SW 1271 (cell line): ENCODE results near the gene ALDH3B2.
"Not testable (repeated sequence)": the region's sequence is repeated elsewhere in the genome, so short reads cannot be mapped to it uniquely, and the experiment has no call there.

Experiments used
- DNase-seq, 2 experiments: peaks; one replicate each; lab custom pipeline; 2025; lab: John Stamatoyannopoulos, UW

ALDH3B2 gene

GRCh38 chr11:67662142-67662834 lies 12.1 kb downstream of the ALDH3B2 start:
- DNase-seq = no peak

- DNase-seq = not testable (repeated sequence)
Measured at GRCh38 chr11:67660752-67661151, 13.7 kb downstream of the ALDH3B2 start.

GRCh38 chr11:67659651-67660165 lies 14.7 kb downstream of the ALDH3B2 start:
- DNase-seq = not testable (repeated sequence)

DNA sequence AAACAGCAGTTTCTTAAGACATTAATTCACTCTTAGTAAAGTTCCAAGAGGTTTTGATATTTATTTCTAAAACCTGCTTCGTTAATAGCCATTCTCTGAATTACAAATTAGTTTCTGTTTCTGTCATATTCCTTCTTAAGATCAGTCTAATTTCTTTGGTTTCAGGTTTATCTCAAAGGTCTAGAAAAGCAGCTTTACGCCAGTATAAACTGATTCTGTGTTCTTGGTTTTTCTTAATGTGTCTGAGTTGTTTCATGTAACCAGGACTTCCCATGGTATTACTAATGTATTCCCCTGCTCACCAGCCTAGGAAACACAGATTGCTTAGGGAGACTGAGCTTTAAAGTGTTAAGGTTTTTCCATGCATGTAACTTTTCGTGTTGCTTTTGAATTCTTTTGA lies 17.1 kb downstream of the ALDH3B2 start:
- DNase-seq = no peak

DNA sequence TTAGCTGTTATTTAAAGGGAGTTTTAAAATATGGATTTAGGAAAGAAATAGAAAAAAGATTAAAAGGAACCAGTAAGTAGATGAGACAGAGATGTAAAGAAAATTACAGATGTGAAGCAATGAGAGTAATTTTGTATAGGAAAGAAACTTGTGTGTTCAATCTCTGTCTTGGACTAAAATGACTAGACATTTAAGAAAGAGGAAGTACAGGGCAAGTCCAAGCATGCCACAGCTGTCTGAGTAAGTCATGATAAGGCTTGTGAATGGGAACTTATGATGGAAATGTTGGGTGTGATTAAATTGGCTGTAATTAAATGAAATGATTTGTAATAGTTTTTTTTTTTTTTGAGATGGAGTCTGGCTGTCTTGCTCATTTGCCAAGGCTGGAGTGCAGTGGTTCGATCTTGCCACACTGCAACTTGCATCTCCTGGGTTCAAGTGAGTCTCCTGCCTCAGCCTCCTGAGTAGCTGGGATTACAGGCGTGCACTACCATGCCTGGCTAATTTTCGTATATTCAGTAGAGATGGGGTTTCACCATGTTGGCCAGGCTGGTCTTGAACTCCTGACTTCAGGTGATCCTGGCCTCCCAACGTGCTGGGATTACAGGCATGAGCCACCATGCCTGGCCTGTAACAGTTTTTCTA lies 18.0 kb downstream of the ALDH3B2 start:
- no peak for DNase-seq

DNA sequence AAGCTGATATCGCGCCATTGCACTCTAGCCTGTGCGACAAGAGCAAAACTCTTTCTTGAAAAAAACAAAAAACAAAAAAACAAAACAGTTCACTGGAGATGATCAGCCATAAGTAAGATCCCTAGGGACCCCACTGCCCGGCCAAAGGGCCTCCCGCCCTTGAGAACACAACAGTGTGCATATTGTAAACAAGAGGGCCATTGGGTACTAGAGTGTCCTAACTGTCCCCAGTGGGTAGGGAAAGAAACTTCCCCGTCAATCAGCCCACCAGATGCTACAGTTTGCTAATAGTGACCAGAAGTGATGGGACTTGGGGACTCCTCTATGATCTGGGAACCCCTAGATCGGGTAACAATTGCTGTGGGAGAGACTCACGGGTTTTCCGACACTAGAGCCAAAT lies 20.2 kb downstream of the ALDH3B2 start:
- no peak for DNase-seq

DNA sequence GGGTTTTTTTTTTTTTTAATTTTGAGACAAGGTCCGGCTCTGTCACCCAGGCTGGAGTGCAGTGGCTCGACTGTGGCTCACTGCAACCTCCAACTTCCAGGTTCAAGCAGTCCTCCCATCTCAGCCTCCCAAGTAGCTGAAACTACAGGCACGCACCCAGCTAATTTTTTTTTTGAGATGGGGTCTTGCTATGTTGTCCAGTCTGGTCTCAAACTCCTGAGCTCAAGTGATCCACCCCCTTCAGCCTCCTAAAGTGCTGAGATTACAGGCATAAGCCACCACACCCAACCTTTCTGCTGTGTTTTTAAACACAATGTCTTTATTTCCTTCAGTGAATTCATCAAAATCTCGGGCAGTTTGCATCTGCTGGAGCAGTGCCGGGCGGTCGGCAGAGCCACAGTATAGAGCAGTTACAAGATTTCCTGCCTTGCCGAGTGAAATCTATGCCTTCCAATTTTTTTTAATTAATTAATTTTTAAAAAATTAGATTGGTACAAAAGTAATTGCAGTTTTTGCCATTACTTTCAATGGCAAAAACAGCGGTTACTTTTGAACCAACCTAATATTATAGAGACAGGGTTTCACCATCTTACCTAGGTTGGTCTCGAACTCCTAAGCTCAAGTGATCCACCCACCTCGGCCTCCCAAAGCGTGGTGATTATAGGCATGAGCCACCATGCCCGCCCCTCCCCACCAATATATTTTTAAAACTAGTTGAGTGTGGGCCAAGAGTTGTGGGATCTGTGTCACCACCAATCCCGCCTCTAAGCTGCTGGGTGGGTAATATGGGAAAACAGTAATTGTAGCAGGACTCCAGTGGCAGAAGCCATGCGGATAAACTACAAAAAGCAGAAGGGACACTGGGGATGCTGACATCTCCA lies 21.2 kb downstream of the ALDH3B2 start:
- DNase-seq = no peak

DNA sequence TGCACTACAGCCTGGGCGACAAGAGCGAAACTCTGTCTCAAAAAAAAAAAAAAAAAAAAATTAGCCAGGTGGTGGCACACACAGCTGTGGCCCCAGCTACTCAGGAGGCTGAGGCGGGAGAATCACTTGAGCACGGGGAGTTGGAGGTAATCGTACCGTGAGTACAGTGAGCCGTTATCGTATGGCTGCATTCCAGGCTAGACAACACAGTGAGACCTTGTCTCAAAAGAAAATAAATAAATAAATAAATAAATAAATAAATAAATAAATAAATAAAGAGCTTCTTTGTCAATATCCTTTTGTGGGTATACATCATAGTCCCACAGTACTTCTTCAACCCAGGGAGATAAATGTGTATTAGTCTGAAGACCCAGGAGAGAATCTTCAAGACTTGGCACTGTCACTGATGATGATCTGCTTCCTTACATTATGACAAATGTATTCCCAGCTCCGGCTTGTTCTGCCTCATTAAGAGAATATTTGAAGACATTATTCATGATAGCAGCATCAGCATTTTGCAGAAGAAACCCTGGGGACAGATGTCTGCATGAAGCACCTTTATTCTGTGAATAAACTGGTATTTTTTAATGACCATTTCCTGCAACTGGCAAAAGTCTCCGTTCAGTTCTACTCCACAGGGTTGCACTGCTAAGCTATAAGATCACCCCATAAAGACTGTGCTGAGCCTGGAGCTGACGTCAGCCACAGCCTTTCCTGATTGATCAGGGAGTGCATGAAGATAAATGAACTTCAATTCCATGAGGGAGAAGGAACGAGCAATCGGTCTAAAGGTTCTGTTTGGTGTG lies 22.2 kb downstream of the ALDH3B2 start:
- no peak for DNase-seq

- DNase-seq = peak in 1 of 2 experiments; percentile 38
Measured at GRCh38 chr11:67649634-67650510, 24.6 kb downstream of the ALDH3B2 start.

- no peak for DNase-seq
Measured at GRCh38 chr11:67648796-67649613, 25.4 kb downstream of the ALDH3B2 start.

- peak in 1 of 2 experiments; percentile 24 for DNase-seq
Measured at GRCh38 chr11:67648140-67648795, 26.2 kb downstream of the ALDH3B2 start.

DNA sequence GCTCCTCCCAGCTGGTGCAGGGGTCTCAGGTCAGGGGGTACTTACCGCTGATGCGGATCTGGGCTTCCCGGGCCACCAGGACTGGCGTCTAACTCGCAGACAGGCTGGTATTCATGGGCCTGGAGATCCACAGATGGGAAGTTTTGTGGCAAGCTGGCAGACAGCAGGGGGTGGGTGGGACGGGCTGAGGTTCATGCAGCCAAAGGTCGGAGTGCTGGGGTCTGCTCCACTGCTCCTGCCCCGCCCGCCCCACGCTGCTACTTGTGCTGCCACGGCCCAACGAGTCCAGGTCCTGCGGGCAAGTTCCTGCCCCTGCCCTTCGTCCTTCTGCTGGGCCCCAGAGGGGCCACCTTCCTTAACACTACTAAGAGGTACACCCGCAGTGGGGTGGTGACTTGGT lies 27.0 kb downstream of the ALDH3B2 start:
- DNase-seq = no peak

DNA sequence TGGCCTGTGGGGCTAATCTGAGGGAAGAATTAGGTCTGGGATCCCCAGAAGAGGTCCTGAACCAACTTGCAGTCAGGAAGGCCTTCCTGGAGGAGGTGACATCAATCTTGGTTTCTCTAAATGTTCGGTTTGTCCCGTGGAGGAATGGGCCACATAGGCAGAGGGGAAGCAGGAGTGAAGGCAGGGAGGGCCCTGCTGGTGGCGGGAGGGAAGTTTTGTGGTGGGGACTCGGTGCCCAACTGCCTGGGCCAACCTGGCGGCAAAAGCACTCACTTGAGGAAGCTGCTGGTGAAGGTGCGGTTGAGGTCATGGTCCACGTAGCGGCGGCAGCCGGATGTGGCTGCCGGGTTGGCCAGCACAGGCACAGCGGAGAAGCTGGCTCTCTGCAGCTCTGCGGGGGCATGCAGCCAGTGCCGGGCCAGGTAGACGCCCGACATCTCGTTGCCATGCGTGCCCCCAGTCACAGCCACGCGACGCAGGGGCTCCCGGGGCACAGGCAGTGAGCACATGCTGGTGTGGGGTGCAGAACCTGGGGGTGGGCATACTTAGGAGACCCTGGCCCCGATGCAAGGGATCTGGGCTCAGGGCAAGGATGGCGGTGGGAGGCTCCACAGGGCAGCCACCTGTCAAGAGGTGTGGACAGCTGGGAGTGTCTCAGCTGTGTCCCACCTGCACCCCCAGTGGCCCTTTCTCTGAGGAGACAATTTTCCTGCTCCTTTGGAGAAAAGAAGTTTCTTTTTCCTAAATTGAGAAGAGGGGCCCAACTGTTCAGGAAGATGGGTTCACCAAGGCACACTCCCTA lies 27.7 kb downstream of the ALDH3B2 start:
- DNase-seq = no peak

DNA sequence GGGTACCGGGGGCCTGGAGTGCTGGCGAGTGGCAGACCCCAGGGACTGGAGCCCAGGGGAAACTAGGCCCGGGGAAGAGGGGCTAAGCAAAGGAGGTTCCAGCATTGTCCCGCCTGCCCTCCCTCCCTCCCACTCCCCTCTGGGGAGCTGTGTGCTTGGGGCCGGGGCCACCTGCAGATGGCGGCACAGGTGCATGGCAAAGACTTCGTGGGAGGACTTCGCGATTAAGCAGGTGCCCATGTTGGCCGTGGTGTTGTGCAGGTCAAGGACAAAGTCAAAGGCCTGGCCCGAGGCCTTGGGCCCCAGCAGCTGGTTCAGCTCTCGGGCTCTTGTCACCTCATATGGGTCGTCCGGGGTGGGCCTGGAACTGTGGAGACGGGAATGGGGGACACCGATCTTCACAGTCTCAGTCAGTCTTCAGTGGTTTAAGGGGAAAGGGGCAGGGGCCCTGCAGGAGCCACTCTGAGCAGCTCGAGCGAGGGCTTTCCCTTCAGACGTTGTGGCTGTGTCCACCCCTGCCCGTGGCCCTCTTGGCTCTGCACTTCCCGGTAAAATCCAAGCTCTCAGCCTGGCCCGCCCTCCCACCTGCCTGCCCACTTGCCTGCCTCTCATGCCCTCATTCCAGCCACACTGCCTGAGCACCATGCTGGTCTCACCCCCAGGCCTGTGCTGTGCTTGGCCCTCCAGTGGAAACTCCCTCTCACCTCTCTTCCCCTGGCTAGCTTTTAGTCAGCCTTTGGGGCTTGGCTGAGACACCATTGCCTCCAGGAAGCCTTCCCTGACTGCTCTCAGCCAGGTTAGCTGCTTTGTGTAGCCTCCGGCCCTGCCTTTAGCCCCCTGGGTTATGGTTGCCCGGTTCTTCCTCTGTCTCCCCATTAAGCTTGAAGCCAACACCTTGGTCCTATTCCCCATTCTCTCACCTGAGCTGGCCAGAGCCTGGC lies 28.6 kb downstream of the ALDH3B2 start:
- DNase-seq = no peak

- no peak for DNase-seq
Measured at GRCh38 chr11:67644472-67645418, 29.7 kb downstream of the ALDH3B2 start.

- DNase-seq = peak in 1 of 2 experiments; percentile 53
Measured at GRCh38 chr11:67644042-67644441, 30.4 kb downstream of the ALDH3B2 start.
